Skeletal muscle satellite cell (primary cell): ENCODE results near the gene DHCR7. TPM values are rescaled to one million over a fixed set of nuclear protein-coding genes. Genes with fewer than 3 reads are reported as not detected.

Source experiments
- H3K27me3 ChIP-seq: 2 replicates; pipeline ENCODE4 v1.7.0; 2013; ENCODE audit warnings: low read length; ENCODE audit not compliant: control insufficient read depth, insufficient read depth
- H3K36me3 ChIP-seq: 2 replicates; pipeline ENCODE4 v1.7.0; 2013; ENCODE audit warnings: mild to moderate bottlenecking, control low read depth, low read length; ENCODE audit not compliant: insufficient read depth
- H3K4me1 ChIP-seq: 2 replicates; pipeline ENCODE4 v1.7.0; 2013; ENCODE audit warnings: low read length; ENCODE audit not compliant: control insufficient read depth, insufficient read depth
- H3K4me2 ChIP-seq: 2 replicates; pipeline ENCODE4 v1.7.0; 2013; ENCODE audit warnings: mild to moderate bottlenecking, low read length
- H3K4me3 ChIP-seq: 2 replicates; pipeline ENCODE4 v1.7.0; 2013; ENCODE audit warnings: low read length
- H3K9ac ChIP-seq: 2 replicates; pipeline ENCODE4 v1.7.0; 2013; ENCODE audit warnings: mild to moderate bottlenecking, low read depth, low read length, moderate library complexity
- H3K9me3 ChIP-seq: replicated peaks from 2 replicates; pipeline ENCODE4 v1.7.0; 2013; ENCODE audit warnings: mild to moderate bottlenecking, control low read depth, low read length
- small RNA-seq: library from RNA; depleted of rRNA; stranded (forward); fragments of <200 nt; gene quantifications from one replicate; pipeline ENCODE3, GENCODE V24; 2012

DHCR7 gene

DNA sequence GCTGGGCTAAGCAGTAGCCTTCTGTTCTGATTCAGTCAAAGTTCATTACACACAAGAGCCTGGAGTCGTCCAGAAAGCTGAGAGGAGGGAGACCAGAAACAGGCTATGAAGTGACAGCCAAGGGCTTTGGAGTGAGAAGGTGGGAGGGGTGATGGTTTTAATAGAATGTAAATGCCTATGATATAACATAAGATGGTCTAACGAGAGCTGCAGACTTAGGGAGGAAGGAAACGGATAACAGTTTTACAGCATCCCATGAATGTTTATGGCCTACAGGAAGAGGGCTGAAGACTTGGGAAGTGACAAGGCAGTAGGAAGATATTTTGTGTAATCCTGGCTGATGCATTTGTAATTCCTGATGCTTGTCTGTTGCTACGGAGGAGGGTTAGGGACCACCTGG lies 62.0 kb downstream of the DHCR7 start:
- H3K4me2 ChIP-seq = no peak overlapping the region
- no peaks in the 10 kb centered on the region for H3K4me1 ChIP-seq
- no peaks in the 10 kb centered on the region for H3K36me3 ChIP-seq
- H3K4me3 ChIP-seq = no peak overlapping the region
- no peaks in the 10 kb centered on the region for H3K9me3 ChIP-seq
- no peak overlapping the region for H3K9ac ChIP-seq
- peaks cover 58% of the 10 kb centered on the region for H3K27me3 ChIP-seq

GRCh38 chr11:71385091-71385490 lies 63.1 kb downstream of the DHCR7 start:
- peaks cover 51% of the 10 kb centered on the region for H3K27me3 ChIP-seq
- H3K36me3 ChIP-seq = no peaks in the 10 kb centered on the region
- no peak overlapping the region for H3K4me3 ChIP-seq
- H3K9me3 ChIP-seq = no peaks in the 10 kb centered on the region
- H3K9ac ChIP-seq = no peak overlapping the region
- no peaks in the 10 kb centered on the region for H3K4me1 ChIP-seq
- no peak overlapping the region for H3K4me2 ChIP-seq

GRCh38 chr11:71384561-71384960 lies 63.6 kb downstream of the DHCR7 start:
- Histone ChIP-seq H3K36me3 (no peaks in the 10 kb centered on the region), H3K27me3 (peaks cover 45% of the 10 kb centered on the region), H3K4me2 (no peak overlapping the region), H3K9me3 (no peaks in the 10 kb centered on the region), H3K4me1 (no peaks in the 10 kb centered on the region), H3K9ac (no peak overlapping the region), H3K4me3 (no peak overlapping the region)

Small RNA genes lying within 50 kb of the gene (small RNA-seq; reads per million reads assigned to genes)
- not detected for gene MIR6754
